NB4 (cell line): ENCODE measurements around the gene VAV2.

Experiments used
- MYC ChIP-seq: IDR thresholded peaks from 2 replicates; pipeline ENCODE4 v1.6.1; 2011; ENCODE audit warnings: low read depth, low read length
- TF ChIP-seq, protein P1 (sequence below): IDR thresholded peaks from one replicate; pipeline ENCODE4 v1.5.1; 2012; ENCODE audit warnings: low read depth, low read length

DNA sequence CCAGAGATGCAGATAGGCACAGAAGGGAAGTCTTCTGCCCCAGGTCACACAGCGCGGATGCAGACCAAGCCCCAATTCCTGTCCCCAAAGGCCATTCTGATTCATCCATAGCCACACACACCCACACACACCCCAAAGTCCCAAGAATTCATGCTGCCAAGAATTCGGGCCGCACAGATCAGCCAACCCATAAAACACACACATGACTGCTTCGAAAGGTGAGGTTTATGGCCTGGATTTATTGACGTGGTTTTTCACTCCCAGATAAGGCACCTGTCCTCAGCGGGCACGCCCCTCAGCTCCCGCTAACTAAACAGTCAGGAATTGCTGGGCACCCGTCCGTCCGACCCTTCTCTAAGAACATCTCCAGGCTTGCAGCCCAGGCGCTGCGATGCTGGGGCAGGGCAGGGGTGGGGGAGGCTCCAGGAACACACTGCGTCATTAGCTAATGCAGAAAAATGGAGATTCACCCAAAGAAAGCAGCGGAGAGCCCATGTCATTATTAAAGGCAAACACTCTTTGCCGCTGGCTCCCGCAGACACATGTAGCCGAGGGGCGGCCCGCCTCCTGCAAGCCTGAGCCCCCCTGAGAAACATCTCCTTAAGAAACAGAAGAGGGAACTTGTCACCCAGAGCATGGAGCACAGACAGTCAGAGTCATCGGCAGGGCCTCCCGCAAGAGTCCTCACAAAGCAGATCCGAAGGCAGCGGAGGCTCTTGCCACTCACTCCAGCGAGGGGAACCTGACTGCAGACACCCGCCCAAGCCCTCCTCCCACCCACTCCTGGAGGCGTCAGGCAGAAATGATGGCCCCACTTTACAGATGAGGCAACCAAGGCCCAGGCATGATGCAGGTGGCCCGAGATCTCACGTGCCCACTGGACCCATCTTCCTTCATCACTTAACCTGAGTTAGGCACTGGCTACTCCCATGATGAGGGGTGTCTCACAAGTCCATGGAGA, 19.9 kb downstream of the VAV2 start:
- TF ChIP-seq, protein P1, sequence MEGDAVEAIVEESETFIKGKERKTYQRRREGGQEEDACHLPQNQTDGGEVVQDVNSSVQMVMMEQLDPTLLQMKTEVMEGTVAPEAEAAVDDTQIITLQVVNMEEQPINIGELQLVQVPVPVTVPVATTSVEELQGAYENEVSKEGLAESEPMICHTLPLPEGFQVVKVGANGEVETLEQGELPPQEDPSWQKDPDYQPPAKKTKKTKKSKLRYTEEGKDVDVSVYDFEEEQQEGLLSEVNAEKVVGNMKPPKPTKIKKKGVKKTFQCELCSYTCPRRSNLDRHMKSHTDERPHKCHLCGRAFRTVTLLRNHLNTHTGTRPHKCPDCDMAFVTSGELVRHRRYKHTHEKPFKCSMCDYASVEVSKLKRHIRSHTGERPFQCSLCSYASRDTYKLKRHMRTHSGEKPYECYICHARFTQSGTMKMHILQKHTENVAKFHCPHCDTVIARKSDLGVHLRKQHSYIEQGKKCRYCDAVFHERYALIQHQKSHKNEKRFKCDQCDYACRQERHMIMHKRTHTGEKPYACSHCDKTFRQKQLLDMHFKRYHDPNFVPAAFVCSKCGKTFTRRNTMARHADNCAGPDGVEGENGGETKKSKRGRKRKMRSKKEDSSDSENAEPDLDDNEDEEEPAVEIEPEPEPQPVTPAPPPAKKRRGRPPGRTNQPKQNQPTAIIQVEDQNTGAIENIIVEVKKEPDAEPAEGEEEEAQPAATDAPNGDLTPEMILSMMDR: no peak
- no peak for TF ChIP-seq MYC
